ENCODE results near the gene KCNQ2.

KCNQ2 gene

GRCh38 chr20:63395723-63396122 lies 76.7 kb downstream of the KCNQ2 start:
- H4K20me1 ChIP-seq (ENCODE audit: insufficient read depth, low read length): no peaks in the 10 kb centered on the region
- H3K27me3 ChIP-seq (ENCODE audit: low read depth, low read length): no peaks in the 10 kb centered on the region
- H3K9me3 ChIP-seq (ENCODE audit: insufficient read depth, low read length): no peaks in the 10 kb centered on the region
- H3K9ac ChIP-seq (ENCODE audit: low read length): no peak overlapping the region
- H3K4me3 ChIP-seq (ENCODE audit: low read length): no peak overlapping the region
- no peak overlapping the region for H3K27ac ChIP-seq (ENCODE audit: low read length)
- no peaks in the 10 kb centered on the region for H3K79me2 ChIP-seq (ENCODE audit: low read length)
- no peak overlapping the region for H3K4me2 ChIP-seq (ENCODE audit: low read length)
- no peaks in the 10 kb centered on the region for H3K36me3 ChIP-seq (replicated peaks; ENCODE audit: low read depth, low read length)
- H3K4me1 ChIP-seq (ENCODE audit: low read length): no peaks in the 10 kb centered on the region
- no peak overlapping the region for H2AFZ ChIP-seq (ENCODE audit: low read depth, low read length)
- no peak for TF ChIP-seq EZH2phosphoT487 (IDR thresholded peaks at IDR 0.05; ENCODE audit: low read depth)
- no peak for TF ChIP-seq CTCF (IDR thresholded peaks at IDR 0.05; ENCODE audit: low read depth, low read length)

GRCh38 chr20:63394920-63395455 lies 77.5 kb downstream of the KCNQ2 start:
- Histone ChIP-seq H2AFZ (ENCODE audit: low read depth, low read length) (no peak overlapping the region), H3K4me3 (ENCODE audit: low read length) (no peak overlapping the region), H3K4me2 (ENCODE audit: low read length) (no peak overlapping the region), H3K27me3 (ENCODE audit: low read depth, low read length) (no peaks in the 10 kb centered on the region), H3K36me3 (replicated peaks; ENCODE audit: low read depth, low read length) (no peaks in the 10 kb centered on the region), H3K4me1 (ENCODE audit: low read length) (no peaks in the 10 kb centered on the region), H3K9ac (ENCODE audit: low read length) (no peak overlapping the region), H3K27ac (ENCODE audit: low read length) (no peak overlapping the region), H3K9me3 (ENCODE audit: insufficient read depth, low read length) (no peaks in the 10 kb centered on the region), H4K20me1 (ENCODE audit: insufficient read depth, low read length) (no peaks in the 10 kb centered on the region), H3K79me2 (ENCODE audit: low read length) (no peaks in the 10 kb centered on the region)
- TF ChIP-seq EZH2phosphoT487 (IDR thresholded peaks at IDR 0.05; ENCODE audit: low read depth) (no peak), CTCF (IDR thresholded peaks at IDR 0.05; ENCODE audit: low read depth, low read length) (no peak)

- H2AFZ ChIP-seq (ENCODE audit: low read depth, low read length): no peak overlapping the region
Observed at GRCh38 chr20:63394069-63394919, 78.2 kb downstream of the KCNQ2 start.

More at GRCh38 chr20:63394069-63394919, 78.2 kb downstream of the KCNQ2 start:
- TF ChIP-seq EZH2phosphoT487 (IDR thresholded peaks at IDR 0.05; ENCODE audit: low read depth) (no peak), CTCF (IDR thresholded peaks at IDR 0.05; ENCODE audit: low read depth, low read length) (no peak)
- H3K9ac ChIP-seq (ENCODE audit: low read length): no peak overlapping the region
- no peaks in the 10 kb centered on the region for H3K79me2 ChIP-seq (ENCODE audit: low read length)
- H3K4me3 ChIP-seq (ENCODE audit: low read length): no peak overlapping the region
- H3K4me1 ChIP-seq (ENCODE audit: low read length): no peaks in the 10 kb centered on the region
- H3K27ac ChIP-seq (ENCODE audit: low read length): no peak overlapping the region
- no peaks in the 10 kb centered on the region for H3K9me3 ChIP-seq (ENCODE audit: insufficient read depth, low read length)
- H3K4me2 ChIP-seq (ENCODE audit: low read length): no peak overlapping the region
- no peaks in the 10 kb centered on the region for H3K27me3 ChIP-seq (ENCODE audit: low read depth, low read length)
- no peaks in the 10 kb centered on the region for H3K36me3 ChIP-seq (replicated peaks; ENCODE audit: low read depth, low read length)
- no peaks in the 10 kb centered on the region for H4K20me1 ChIP-seq (ENCODE audit: insufficient read depth, low read length)

Measured in OCI-LY3 (cell line).